ENCODE measurements around the gene RPL13. TPM values are rescaled to one million over a fixed set of nuclear protein-coding genes. Genes with fewer than 3 reads are reported as not detected.

The RPL13 gene
- total and polyA plus RNA-seq, 9 of the 15 experiments (the other 6 are each of a cell fraction or from before 2014, with no cell fraction given): 227 to 6,042 (median 1,633) TPM

- no peak for TF ChIP-seq E2F8 (IDR thresholded peaks at IDR 0.05; ENCODE audit: low read depth, partially characterized antibody)
- no peak for TF ChIP-seq THRB (CRISPR knock-in tag; conservative IDR thresholded peaks at IDR 0.05)
- no peak for TF ChIP-seq ZNF778 (CRISPR knock-in tag; IDR thresholded peaks at IDR 0.05)
- 0 out of 2 replicates have a peak, but pooled peaks have one; percentile 39 for TF ChIP-seq GTF2E2 (tag; IDR thresholded peaks at IDR 0.05)
- no peak for TF ChIP-seq PREB (CRISPR knock-in tag; IDR thresholded peaks at IDR 0.05)
- no peak; the same call in 1 of the 2 replicates for TF ChIP-seq DEAF1 (CRISPR knock-in tag; IDR thresholded peaks at IDR 0.05)
- no peak for TF ChIP-seq ZC3H4 (CRISPR knock-in tag; IDR thresholded peaks at IDR 0.05; ENCODE audit: borderline replicate concordance)
- no peak for TF ChIP-seq BDP1 (IDR thresholded peaks at IDR 0.05; ENCODE audit: insufficient read depth, insufficient read length)
- peak; percentile 47; the same call in 1 of the 2 replicates for TF ChIP-seq MTA3 (IDR thresholded peaks at IDR 0.05; ENCODE audit: borderline replicate concordance)
- TF ChIP-seq, protein P1, sequence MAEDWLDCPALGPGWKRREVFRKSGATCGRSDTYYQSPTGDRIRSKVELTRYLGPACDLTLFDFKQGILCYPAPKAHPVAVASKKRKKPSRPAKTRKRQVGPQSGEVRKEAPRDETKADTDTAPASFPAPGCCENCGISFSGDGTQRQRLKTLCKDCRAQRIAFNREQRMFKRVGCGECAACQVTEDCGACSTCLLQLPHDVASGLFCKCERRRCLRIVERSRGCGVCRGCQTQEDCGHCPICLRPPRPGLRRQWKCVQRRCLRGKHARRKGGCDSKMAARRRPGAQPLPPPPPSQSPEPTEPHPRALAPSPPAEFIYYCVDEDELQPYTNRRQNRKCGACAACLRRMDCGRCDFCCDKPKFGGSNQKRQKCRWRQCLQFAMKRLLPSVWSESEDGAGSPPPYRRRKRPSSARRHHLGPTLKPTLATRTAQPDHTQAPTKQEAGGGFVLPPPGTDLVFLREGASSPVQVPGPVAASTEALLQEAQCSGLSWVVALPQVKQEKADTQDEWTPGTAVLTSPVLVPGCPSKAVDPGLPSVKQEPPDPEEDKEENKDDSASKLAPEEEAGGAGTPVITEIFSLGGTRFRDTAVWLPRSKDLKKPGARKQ (CRISPR knock-in tag; IDR thresholded peaks at IDR 0.05): no peak
- TF ChIP-seq ZNF766 (CRISPR knock-in tag; conservative IDR thresholded peaks at IDR 0.05): no peak
- TF ChIP-seq, protein P2, sequence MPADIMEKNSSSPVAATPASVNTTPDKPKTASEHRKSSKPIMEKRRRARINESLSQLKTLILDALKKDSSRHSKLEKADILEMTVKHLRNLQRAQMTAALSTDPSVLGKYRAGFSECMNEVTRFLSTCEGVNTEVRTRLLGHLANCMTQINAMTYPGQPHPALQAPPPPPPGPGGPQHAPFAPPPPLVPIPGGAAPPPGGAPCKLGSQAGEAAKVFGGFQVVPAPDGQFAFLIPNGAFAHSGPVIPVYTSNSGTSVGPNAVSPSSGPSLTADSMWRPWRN (IDR thresholded peaks at IDR 0.05; ENCODE audit: low read depth): no peak
- no peak for TF ChIP-seq LCOR (CRISPR knock-in tag; IDR thresholded peaks at IDR 0.05)
- TF ChIP-seq, protein P3, sequence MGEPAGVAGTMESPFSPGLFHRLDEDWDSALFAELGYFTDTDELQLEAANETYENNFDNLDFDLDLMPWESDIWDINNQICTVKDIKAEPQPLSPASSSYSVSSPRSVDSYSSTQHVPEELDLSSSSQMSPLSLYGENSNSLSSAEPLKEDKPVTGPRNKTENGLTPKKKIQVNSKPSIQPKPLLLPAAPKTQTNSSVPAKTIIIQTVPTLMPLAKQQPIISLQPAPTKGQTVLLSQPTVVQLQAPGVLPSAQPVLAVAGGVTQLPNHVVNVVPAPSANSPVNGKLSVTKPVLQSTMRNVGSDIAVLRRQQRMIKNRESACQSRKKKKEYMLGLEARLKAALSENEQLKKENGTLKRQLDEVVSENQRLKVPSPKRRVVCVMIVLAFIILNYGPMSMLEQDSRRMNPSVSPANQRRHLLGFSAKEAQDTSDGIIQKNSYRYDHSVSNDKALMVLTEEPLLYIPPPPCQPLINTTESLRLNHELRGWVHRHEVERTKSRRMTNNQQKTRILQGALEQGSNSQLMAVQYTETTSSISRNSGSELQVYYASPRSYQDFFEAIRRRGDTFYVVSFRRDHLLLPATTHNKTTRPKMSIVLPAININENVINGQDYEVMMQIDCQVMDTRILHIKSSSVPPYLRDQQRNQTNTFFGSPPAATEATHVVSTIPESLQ (CRISPR knock-in tag; IDR thresholded peaks at IDR 0.05): no peak
- no peak for TF ChIP-seq ETS2 (tag; IDR thresholded peaks at IDR 0.05; ENCODE audit: borderline replicate concordance, poor library complexity, severe bottlenecking)
- no peak for TF ChIP-seq EP300 (IDR thresholded peaks at IDR 0.05; ENCODE audit: low read length)
Observed at GRCh38 chr16:89574681-89575246, 14.3 kb downstream of the RPL13 start (continued).
